Cerebellar cortex (tissue), 1 donor: ENCODE data around the gene LRIG3.
"Not testable (repeated sequence)": the region's sequence is repeated elsewhere in the genome, so short reads cannot be mapped to it uniquely, and the experiment has no call there.

Source experiments
- DNase-seq: peaks from one replicate; pipeline ENCODE4 v3.0.0-alpha.2; 2015; ENCODE audit warnings: low spot score

Gene LRIG3

DNA sequence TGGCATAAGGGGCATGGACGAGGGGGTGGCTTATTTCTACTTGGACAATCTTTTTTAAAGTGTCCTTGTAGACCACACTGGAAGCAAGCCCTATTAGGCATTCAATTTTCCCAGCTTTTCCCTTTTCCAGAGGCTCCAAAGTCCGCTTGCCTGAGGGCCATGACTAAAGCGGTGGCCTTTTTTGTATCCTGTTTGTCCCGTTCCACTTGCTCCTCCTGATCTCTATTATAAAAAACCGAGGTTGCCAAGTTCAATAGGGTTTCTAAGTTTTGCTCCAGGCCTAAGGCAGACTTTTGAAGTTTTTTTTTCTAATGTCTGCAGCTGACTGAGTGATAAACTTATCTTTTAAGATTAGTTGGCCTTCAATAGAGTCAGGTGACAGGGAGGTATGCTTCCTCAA lies 64.7 kb downstream of the LRIG3 start:
- DNase-seq: not testable (repeated sequence)

DNA sequence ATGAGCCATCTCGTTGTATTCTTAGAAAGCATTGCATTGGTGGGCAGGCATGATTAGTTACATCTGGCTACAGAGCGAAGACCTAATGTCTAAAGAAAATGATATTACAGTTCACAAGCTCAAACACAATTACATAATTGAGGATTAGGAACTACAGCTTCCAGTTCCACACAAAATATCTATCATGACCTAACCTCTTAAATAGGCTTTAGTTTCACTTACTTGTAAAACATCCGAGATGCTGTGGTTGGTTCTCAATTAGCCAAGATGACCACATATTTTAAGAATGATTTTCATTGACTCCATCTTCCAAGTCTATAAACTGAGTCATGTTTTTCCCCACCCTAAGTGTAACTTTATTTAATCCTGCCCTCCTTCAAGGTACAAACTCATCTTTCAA lies 69.5 kb downstream of the LRIG3 start:
- DNase-seq: no peak

DNA sequence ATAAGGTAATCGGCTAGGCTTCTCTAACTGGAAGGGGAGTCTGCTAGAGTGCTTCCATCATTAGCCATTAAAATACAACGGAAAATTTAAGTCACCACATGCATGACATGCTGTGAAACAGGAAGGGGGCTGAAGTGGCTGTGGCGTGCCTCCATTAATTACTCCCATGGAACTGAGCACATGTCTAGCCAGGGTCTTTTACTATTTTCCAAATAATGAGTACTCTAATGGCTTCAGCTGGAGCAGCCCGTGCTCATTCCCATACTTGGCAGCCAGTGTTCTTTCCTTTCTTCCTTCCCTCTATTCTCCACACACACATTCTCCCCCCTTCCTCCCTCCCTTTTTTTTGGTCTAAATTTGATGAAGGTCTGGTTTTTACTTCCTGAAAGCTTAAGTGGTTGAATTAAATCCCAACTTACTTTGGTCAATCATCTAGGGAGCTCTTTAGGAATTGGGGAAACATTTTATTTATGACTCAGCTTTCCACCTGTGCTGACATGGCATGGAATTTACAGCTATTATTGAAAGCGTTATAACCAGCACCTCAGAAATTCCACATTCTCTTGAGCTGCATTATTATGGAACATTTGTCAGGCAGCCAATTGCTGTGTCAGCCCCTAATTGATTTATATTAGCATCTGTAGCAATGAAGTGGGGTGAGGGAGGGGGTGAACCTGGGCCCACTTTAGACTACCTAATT lies 72.3 kb downstream of the LRIG3 start:
- no peak for DNase-seq

DNA sequence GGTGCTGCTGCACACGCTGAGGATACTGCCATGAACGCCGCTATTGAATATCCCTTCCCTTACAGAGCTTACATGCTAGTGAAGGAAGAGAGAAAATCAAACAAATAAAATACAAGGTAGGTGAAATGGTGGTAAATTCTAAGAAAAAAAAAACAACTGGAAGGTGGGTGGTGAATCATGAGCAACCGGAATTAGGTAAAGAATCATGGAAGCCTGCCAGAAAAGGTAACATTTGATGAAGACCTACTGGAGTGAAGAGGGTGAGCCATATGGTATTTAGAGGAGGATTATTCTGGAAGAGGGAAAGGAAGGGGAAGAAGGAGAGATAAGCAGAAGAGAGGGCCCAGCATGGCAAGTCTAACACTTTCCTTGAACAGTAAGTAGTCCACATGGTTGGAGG lies 76.1 kb downstream of the LRIG3 start:
- no peak for DNase-seq

DNA sequence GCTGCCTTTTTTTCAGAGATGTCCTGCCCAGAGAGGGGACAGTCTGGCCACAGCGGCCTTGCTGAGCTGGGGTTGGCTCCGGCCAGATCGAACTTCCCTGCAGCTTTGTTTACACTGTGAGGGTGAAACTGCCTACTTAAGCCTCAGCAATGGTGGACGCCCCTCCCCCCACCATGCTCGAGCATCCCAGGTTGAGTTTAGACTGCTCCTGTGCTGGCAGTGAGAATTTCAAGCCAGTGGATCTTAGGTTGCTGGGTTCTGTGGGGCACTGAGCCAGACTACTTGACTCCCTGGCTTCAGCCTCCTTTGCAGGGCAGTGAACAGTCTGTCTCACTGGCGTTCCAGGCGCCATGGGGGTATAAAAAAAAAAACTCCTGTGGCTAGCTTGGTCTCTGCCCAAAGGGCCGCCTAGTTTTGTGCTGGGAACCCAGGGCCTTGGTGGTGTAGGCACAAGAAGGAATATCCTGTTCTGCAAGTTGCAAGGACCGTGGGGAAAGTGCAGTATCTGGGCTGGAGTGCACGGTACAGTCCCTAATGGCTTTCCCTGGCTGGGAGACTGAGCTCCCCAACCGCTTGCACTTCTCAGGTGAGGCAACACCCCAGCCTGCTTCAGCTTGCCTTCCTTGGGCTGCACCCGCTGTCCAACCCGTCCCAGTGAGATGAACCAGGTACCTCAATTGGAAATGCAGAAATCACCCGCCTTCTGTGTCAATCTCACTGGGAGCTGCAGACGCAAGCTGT lies 79.1 kb downstream of the LRIG3 start:
- DNase-seq: no peak

DNA sequence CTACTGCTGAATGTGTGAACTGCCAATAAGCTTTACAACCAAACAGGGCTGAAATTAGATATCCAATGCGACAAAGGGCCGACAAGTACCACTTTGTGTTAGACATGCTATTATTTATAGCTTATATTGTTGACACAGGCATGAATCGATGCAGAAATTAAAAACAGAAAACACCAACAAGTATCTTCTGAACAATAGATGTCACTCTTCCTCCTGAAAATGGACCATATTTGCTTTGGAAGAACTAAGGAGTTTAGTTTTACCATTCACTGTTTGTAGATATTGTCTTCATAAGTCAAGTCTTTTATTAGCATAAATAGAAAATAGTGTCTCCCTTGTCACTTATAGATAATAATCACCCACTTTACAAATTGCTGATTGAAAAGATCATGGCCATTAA lies 86.5 kb downstream of the LRIG3 start:
- no peak for DNase-seq

DNA sequence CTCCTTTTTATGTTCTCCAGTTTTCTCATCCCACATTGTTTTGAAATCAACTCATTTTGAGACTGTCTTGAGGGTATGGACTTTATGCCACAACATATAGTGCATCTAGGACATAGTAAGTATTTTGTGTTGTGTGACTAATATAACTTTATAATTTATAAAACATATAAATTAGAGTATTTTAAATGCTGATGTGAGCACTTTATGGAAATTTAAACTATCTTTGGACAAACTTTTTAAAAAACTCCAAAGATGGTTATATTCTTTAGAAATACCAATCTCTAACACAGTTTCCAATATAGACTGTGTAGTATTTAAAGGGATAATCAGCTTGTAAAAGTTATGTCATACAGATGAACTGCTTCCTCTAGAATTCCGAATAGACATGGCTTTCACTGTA lies 87.4 kb downstream of the LRIG3 start:
- DNase-seq: no peak
